ENCODE data around the gene PRIM2.
"Not testable (repeated sequence)": the region's sequence is repeated elsewhere in the genome, so short reads cannot be mapped to it uniquely, and the experiment has no call there.

PRIM2 gene

GRCh38 chr6:57463809-57464208, 146.4 kb downstream of the PRIM2 start:
- H3K4me3 Mint-ChIP-seq; H3K4me1 Mint-ChIP-seq; H3K36me3 Mint-ChIP-seq; H3K27me3 Mint-ChIP-seq; H3K27ac Mint-ChIP-seq; DNase-seq (ENCODE audit: low spot score in 2 of 2); ATAC-seq (ENCODE audit: low read depth); H3K9me3 Mint-ChIP-seq: not testable (repeated sequence)

DNA sequence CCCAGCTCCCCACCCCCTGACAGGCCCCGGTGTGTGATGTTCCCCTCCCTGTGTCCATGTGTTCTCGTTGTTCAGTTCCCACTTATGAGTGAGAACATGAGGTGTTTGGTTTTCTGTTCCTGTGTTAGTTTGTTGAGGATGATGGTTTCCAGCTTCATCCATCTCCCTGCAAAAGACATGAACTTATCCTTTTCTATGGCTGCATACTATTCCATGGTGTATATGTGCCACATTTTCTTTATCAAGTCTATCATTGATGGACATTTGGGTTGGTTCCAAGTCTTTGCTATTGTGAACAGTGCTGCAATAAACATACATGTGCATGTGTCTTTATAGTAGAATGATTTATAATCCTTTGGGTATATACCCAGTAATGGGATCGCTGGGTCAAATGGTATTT, 148.5 kb downstream of the PRIM2 start:
- not testable (repeated sequence) for DNase-seq (ENCODE audit: low spot score in 2 of 2); H3K4me1 Mint-ChIP-seq; H3K9me3 Mint-ChIP-seq; H3K36me3 Mint-ChIP-seq; H3K4me3 Mint-ChIP-seq; H3K27ac Mint-ChIP-seq; H3K27me3 Mint-ChIP-seq; ATAC-seq (ENCODE audit: low read depth)

DNA sequence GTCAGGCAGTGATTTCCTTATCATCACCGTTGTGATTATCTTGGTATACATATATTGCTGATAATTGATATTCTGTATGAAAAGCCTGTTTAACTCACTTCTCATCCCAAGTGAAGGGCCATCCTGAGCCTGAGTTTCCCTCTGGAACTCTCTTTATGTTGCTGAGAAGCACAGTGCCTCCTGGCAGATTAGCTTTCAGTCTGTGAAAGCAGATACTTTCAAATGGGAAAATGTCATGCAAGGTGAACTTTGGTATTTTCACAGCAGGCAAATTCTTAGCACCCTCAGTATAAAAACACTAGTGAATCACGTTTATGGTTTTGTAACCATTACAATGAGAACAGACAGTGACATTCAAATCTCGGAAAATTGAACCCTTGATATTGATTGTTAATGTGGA, 151.6 kb downstream of the PRIM2 start:
- DNase-seq (ENCODE audit: low spot score in 2 of 2) (no peak), ATAC-seq (ENCODE audit: low read depth) (no peak)
- no peaks in the 10 kb centered on the region for H3K27me3 Mint-ChIP-seq
- H3K4me3 Mint-ChIP-seq: no peak overlapping the region
- H3K36me3 Mint-ChIP-seq: peaks cover 6% of the 10 kb centered on the region
- H3K4me1 Mint-ChIP-seq: peaks cover 3% of the 10 kb centered on the region
- H3K9me3 Mint-ChIP-seq: no peaks in the 10 kb centered on the region
- no peak overlapping the region for H3K27ac Mint-ChIP-seq

DNA sequence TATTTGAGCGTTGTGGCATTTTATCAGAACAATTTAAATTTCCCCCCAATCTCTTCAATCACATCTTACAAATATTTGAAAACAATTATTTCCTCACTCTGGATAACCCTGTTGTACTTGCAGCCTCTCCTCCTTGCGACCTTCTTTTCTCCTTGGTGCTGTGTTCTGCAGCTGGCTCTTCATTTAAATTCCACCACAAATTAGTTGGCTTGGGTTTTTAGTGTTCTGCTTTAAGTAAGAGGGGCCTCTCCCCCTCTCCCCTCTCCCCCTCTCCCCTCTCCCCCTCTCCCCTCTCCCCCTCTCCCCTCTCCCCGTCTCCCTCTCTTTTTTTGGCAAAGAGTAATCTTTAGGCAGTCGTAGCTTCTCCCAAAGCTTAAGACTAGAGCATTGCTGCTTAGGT, 152.7 kb downstream of the PRIM2 start:
- not testable (repeated sequence) for H3K4me3 Mint-ChIP-seq; H3K27me3 Mint-ChIP-seq; DNase-seq (ENCODE audit: low spot score in 2 of 2); H3K4me1 Mint-ChIP-seq; ATAC-seq (ENCODE audit: low read depth); H3K9me3 Mint-ChIP-seq; H3K36me3 Mint-ChIP-seq; H3K27ac Mint-ChIP-seq

DNA sequence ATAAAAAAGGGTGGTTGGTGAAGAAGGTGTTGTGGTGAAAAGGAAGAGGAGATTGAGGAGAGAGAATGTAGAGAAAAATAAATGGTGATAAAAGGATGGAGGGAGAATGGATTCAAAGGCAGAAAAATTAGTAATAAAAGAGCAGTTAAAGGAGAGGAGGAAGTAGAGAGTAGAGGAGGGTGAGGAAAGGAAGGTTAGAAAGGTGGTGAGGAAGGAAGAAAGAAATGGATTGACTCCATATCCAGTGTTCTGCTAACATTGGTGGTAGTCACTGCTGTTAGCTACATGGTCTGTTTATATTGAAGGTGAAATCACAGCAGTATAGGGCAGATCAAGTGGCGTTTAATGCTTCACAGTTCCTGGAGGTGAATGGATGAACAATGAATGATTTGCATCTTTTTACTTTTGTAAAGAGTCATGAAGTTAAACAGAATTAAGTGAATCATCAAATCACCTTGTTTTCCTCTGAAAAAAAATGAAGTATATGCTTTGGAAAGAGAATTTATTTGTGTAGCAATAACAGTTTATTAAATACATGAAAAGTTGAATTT, 154.0 kb downstream of the PRIM2 start:
- not testable (repeated sequence) for H3K36me3 Mint-ChIP-seq; H3K27ac Mint-ChIP-seq; H3K9me3 Mint-ChIP-seq; H3K4me1 Mint-ChIP-seq; H3K4me3 Mint-ChIP-seq; H3K27me3 Mint-ChIP-seq; ATAC-seq (ENCODE audit: low read depth); DNase-seq (ENCODE audit: low spot score in 2 of 2)

GRCh38 chr6:57472861-57473362, 155.5 kb downstream of the PRIM2 start:
- not testable (repeated sequence) for H3K36me3 Mint-ChIP-seq; H3K9me3 Mint-ChIP-seq; DNase-seq (ENCODE audit: low spot score in 2 of 2); H3K4me3 Mint-ChIP-seq; H3K27ac Mint-ChIP-seq; H3K27me3 Mint-ChIP-seq; ATAC-seq (ENCODE audit: low read depth); H3K4me1 Mint-ChIP-seq

- H3K36me3 Mint-ChIP-seq, H3K4me1 Mint-ChIP-seq, H3K4me3 Mint-ChIP-seq: not testable (repeated sequence)
Measured at GRCh38 chr6:57474862-57475475, 157.5 kb downstream of the PRIM2 start.

GRCh38 chr6:57475656-57476055, 158.2 kb downstream of the PRIM2 start:
- H3K36me3 Mint-ChIP-seq: not testable (repeated sequence)

More at GRCh38 chr6:57474862-57475475, 157.5 kb downstream of the PRIM2 start:
- DNase-seq (ENCODE audit: low spot score in 2 of 2); ATAC-seq (ENCODE audit: low read depth); H3K27ac Mint-ChIP-seq; H3K9me3 Mint-ChIP-seq; H3K27me3 Mint-ChIP-seq: not testable (repeated sequence)

DNA sequence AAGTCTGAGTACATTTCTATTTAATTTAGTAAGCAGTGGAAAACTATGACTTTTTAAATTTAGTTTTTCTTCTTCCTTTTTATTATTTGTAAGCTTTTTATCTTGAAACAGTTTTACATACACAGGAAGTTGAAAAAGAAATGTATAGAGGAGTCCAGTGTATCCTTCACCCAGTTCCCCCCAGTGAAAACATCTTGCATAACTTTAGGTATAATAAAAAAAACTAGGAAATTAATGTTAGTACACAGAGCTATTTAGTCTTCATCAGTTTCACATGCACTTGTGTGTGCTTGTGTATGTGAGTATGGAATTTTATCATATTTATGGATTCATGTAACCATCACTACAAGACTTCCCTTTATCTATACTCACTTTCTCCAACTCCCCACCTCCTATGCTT, 162.8 kb downstream of the PRIM2 start:
- DNase-seq (ENCODE audit: low spot score in 2 of 2); H3K27me3 Mint-ChIP-seq; H3K27ac Mint-ChIP-seq; H3K4me3 Mint-ChIP-seq; H3K4me1 Mint-ChIP-seq; H3K36me3 Mint-ChIP-seq; ATAC-seq (ENCODE audit: low read depth); H3K9me3 Mint-ChIP-seq: not testable (repeated sequence)

More at GRCh38 chr6:57475656-57476055, 158.2 kb downstream of the PRIM2 start:
- H3K27me3 Mint-ChIP-seq; DNase-seq (ENCODE audit: low spot score in 2 of 2); ATAC-seq (ENCODE audit: low read depth); H3K4me1 Mint-ChIP-seq; H3K9me3 Mint-ChIP-seq; H3K27ac Mint-ChIP-seq; H3K4me3 Mint-ChIP-seq: not testable (repeated sequence)

DNA sequence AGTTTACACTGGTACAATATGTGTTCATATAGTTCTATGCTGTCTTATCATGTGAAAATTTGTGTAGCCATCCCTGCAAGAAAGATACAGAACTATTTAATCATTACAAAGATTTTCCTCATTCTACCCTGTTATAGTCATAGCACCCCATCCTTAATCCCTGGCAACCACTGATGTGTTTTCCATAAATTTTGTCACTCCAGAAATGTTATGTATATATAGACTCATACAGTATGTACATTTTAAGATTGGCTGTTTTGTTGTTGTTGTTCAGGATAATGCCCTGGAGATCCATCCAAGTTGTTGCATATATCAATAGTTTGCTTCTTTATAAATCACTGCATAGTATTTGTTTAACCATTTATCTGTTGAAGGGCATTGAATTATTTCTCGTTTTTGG, 163.7 kb downstream of the PRIM2 start:
- H3K4me3 Mint-ChIP-seq; ATAC-seq (ENCODE audit: low read depth); H3K4me1 Mint-ChIP-seq; H3K9me3 Mint-ChIP-seq; H3K27ac Mint-ChIP-seq; H3K36me3 Mint-ChIP-seq; H3K27me3 Mint-ChIP-seq; DNase-seq (ENCODE audit: low spot score in 2 of 2): not testable (repeated sequence)

GRCh38 chr6:57482471-57482870, 165.0 kb downstream of the PRIM2 start:
- H3K36me3 Mint-ChIP-seq; ATAC-seq (ENCODE audit: low read depth); H3K4me3 Mint-ChIP-seq; H3K4me1 Mint-ChIP-seq; DNase-seq (ENCODE audit: low spot score in 2 of 2); H3K27ac Mint-ChIP-seq; H3K27me3 Mint-ChIP-seq; H3K9me3 Mint-ChIP-seq: not testable (repeated sequence)

DNA sequence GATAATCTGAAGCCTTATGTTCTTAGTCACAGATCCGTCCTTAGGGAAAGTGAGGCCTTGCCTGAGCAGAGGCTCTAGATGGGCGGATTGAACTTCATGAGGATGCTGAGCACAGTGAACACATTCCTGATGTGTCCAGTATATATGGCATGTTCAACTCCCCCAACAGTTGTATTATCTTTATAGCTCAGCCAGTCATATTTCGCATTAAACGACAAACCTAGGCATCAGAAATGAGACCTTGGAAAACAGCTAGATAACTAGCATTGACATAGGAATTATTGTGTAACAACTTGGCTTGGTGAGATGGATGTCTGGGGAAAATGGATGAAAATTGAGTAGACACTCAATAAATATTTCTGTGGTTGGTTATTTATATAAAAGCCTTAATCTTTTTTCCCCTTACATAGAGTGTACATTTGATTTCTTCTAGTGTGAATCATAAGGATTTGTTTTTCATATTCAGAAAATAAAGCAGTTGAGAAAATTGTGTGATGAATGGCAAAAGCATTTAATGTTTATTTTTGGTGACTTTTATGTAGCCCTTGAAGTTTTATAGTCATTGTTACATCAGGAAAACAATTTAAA, 169.2 kb downstream of the PRIM2 start:
- H3K27me3 Mint-ChIP-seq; H3K36me3 Mint-ChIP-seq; H3K9me3 Mint-ChIP-seq; DNase-seq (ENCODE audit: low spot score in 2 of 2); H3K4me1 Mint-ChIP-seq; H3K4me3 Mint-ChIP-seq; ATAC-seq (ENCODE audit: low read depth); H3K27ac Mint-ChIP-seq: not testable (repeated sequence)

GRCh38 chr6:57488551-57488950, 171.1 kb downstream of the PRIM2 start:
- not testable (repeated sequence) for H3K36me3 Mint-ChIP-seq; H3K4me1 Mint-ChIP-seq; H3K27ac Mint-ChIP-seq; H3K4me3 Mint-ChIP-seq; DNase-seq (ENCODE audit: low spot score in 2 of 2); H3K27me3 Mint-ChIP-seq; H3K9me3 Mint-ChIP-seq; ATAC-seq (ENCODE audit: low read depth)

- not testable (repeated sequence) for H3K9me3 Mint-ChIP-seq; H3K27ac Mint-ChIP-seq; H3K36me3 Mint-ChIP-seq; H3K27me3 Mint-ChIP-seq; H3K4me3 Mint-ChIP-seq; H3K4me1 Mint-ChIP-seq; DNase-seq (ENCODE audit: low spot score in 2 of 2); ATAC-seq (ENCODE audit: low read depth)
Measured at GRCh38 chr6:57489887-57490286, 172.5 kb downstream of the PRIM2 start.

- H3K9me3 Mint-ChIP-seq; H3K4me3 Mint-ChIP-seq; ATAC-seq (ENCODE audit: low read depth); DNase-seq (ENCODE audit: low spot score in 2 of 2); H3K27ac Mint-ChIP-seq; H3K36me3 Mint-ChIP-seq; H3K4me1 Mint-ChIP-seq; H3K27me3 Mint-ChIP-seq: not testable (repeated sequence)
Measured at GRCh38 chr6:57491795-57492194, 174.4 kb downstream of the PRIM2 start.

Data from memory B cell (primary cell).